Measurements from ENCODE around the gene ZNF677. TPM values are rescaled to one million over a fixed set of nuclear protein-coding genes. Genes with fewer than 3 reads are reported as not detected.
A peak's percentile ranks its signal among the peaks of the same experiment; 100 is the strongest.
"Not testable (repeated sequence)": the region's sequence is repeated elsewhere in the genome, so short reads cannot be mapped to it uniquely, and the experiment has no call there.

ZNF677 gene
- 15.5 and 16.5 TPM in 2 replicates for total RNA-seq

DNA sequence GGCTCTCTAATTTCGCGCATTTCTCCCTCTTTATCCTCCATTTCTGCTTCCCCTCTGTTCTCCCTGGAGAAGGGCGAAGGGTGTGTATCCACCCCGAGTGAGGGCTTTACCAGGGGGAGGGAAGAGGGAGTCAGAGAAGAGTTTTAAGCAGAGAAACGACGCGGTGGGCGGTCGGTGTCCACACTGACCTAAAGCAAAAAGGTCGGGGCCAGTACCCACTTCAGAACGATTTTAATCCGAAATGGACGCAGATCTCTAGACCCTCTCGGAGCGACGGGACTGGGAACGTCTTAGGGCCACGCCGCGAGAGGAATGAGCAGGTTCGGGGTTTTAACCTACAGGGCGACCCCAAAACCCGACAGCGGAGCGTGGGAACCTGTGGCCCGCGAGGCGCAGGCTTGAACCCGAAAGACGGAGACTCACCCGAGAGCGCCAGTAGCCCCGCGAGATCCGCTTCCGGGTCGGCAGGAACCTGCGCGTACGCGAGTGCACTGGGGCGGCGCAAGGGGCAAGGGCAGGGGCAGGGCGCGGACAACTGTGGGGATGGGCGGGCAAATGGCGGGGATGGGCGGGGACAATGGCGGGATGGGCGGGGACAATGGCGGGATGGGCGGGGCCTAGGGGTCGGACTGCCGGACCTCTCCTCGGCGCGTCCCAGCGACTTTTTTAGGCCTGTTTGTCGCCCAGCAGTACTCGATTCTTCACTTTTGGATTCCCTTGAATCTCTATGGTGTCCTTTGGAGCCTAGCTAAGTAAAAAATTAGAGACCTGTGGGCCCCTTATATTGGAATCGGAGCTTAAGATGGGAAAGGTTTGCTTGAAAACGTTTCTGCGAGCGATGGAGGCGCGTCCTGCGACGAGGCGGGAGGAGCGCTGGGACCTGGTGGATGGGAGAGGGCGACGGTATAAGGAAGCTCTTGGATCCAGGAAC lies at the start of gene ZNF677:
Gene ZNF677 (minus strand): TSS at position 463 of the 931 bp plus-strand sequence. CDS start 3,323 bp downstream, outside the sequence.
- DNase-seq (ENCODE audit: low read depth in 2 of 2): peak; percentile 90 to 92

DNA sequence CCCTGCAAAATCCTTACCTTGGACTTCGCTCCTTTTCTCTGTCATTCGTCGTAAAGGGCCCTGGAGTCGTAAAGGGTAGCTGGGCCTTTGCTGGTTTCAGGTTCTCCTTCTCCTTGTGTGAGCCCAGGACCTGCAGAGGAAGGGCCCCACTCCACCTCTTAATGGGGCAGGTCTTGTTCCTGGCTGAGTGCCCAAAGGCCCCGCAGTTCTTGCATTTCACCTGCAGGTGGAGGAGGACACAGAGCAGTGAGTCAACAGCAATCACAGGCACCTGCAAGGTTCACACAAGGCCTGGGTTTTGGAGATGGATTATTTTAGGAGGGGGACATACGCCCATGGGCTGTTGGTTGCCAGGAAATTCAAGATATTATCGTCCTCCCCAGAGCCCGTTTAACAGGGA lies 46.7 kb upstream of the ZNF677 start:
- DNase-seq (ENCODE audit: low read depth in 2 of 2): not testable (repeated sequence)

DNA sequence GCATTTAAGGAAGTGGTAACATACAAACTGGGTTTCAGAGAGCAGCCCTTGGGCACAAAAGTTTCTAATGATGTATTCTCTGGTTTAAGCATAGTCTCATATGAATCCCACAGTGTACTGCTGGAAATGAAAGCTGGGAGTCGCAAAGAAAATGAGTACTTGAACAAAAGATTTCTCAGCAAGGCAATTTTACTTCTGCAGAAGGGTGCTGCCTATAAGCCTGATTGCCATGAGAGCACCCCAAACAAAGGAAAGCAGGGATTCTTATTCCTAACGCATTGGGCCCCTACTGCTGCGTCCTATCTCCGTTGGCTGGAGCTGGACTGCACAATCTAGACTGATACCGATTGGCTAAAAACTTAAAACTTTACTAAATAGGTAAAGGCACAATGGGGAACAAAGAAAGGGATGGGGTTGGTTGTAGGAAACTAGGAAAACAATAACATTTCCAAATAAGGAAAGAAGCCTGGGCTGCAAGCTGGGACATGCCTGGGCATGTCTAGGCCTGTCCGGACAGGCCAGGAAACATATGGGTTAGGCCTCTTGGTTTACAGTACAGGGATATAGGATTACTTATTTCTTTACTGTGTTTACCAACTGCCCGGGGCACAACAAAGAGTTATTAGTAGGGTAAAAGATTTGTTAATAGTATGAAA lies 40.2 kb upstream of the ZNF677 start:
- DNase-seq (ENCODE audit: low read depth in 2 of 2): no peak

DNA sequence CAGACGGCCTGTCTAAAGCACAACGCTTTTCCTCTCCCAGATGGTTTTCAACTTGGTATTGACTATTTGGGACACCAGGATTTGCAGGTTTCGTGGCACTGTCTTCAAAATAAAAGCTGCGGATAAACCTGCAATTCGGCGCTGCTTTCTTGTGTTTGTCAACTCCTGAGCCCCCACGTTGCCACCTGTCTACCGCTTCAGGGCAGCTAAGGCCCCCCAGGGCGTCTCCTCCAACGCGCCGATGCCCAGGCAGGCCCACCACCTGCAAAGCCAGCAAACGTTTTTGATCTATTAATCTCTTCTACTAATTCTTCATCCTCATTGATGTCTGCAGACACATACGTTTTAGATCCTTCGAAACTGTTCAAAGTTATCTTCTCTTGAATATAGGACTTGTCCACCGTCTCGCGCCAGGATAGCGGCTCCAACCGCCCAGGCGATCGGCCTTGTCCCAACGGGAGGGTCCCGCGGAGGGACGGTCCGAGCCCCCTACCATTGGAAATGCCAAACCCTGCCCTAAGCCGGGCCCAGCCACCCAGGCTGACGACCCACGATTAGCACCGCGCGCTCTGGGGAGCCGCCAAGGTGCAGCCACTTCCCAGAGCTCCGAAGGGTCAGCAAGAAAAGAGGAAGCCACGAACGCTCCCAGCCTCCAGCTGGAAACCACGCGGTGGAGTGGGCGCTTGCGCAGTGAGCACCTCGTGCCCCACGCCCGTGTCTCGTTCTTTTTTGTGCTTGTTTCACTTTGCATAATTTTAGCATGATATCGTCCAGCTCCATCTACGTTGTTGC lies 36.3 kb upstream of the ZNF677 start:
- DNase-seq (ENCODE audit: low read depth in 2 of 2): no peak

DNA sequence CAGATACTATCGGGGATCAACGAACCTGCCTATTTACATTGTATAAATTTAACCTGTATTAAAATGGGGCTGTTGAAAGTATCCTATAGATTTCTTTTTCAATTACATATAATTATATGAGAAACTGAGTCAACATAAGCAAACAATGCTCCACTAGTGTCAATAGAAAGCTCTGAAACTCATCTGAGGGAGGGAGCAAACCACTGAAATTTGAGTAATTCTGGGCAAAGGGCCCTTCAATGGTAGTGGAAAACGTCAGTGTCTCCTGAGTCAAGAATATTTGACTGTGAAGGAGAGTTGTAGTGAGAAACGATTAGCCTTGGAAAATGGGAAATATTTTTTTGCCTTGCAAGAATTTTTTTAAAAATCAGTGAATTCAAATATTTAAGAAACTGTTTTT lies 30.4 kb upstream of the ZNF677 start:
- DNase-seq (ENCODE audit: low read depth in 2 of 2): no peak

- DNase-seq (ENCODE audit: low read depth in 2 of 2): not testable (repeated sequence)
Measured at GRCh38 chr19:53281947-53282346, 27.3 kb upstream of the ZNF677 start.

DNA sequence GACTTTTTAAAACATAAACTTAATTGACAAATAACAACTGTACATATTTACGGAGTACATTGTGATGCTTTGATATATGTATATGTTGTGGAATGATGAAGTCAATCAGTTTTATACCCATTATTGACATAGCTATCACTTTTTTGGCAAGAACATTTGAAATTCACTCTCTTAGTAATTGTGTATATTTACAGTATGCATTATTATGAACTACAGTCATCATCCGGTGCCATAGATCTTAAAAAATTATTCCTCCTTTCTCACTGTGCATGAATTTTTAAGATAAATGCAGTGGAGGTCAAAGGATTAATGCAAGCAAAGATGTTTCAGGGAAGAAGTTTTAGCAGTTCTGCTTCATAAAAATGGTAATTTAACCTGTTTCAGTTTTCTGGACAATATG lies 20.8 kb upstream of the ZNF677 start:
- DNase-seq (ENCODE audit: low read depth in 2 of 2): no peak

GRCh38 chr19:53272044-53272443 lies 17.4 kb upstream of the ZNF677 start:
- DNase-seq (ENCODE audit: low read depth in 2 of 2): no peak

GRCh38 chr19:53269861-53270260 lies 15.2 kb upstream of the ZNF677 start:
- not testable (repeated sequence) for DNase-seq (ENCODE audit: low read depth in 2 of 2)

GRCh38 chr19:53267623-53268022 lies 12.9 kb upstream of the ZNF677 start, which contains the start of gene VN1R4:
Gene VN1R4 (minus strand): TSS chr19:53267723. CDS start chr19:53267665, 58 bp downstream.
- not testable (repeated sequence) for DNase-seq (ENCODE audit: low read depth in 2 of 2)

DNA sequence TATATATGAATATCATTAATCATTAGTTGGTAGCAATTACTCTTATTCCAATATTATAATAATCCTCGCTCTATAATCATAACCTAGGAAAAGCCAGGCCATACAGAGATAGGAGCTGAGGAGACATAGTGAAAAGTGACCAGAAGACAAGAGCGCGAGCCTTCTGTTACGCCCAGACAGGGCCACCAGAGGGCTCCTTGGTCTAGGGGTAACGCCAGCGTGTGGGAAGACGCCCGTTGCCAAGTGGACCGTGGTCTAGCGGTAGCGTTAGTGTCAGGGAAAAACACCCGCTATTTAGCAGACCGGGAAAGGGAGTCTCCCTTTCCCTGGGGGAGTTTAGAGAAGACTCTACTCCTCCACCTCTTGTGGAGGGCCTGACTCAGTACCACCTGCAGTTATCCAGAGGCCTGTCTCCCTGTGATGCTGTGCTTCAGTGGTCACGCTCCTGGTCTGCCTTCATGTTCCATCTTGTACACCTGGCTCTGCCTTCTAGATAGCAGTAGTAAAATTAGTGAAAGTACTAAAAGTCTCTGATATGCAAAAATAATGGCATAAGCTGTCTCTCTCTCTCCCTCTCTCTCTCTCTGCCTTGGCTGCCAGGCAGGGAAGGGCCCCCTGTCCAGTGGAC lies 3.2 kb upstream of the ZNF677 start, which contains the start of gene VN1R2:
Gene VN1R2 (plus strand): TSS at position 578 of the 628 bp plus-strand sequence. CDS start 84 bp downstream, outside the sequence.
- DNase-seq (ENCODE audit: low read depth in 2 of 2): not testable (repeated sequence)

- DNase-seq (ENCODE audit: low read depth in 2 of 2): no peak
Measured at GRCh38 chr19:53246498-53246897, 8.2 kb downstream of the ZNF677 start.

DNA sequence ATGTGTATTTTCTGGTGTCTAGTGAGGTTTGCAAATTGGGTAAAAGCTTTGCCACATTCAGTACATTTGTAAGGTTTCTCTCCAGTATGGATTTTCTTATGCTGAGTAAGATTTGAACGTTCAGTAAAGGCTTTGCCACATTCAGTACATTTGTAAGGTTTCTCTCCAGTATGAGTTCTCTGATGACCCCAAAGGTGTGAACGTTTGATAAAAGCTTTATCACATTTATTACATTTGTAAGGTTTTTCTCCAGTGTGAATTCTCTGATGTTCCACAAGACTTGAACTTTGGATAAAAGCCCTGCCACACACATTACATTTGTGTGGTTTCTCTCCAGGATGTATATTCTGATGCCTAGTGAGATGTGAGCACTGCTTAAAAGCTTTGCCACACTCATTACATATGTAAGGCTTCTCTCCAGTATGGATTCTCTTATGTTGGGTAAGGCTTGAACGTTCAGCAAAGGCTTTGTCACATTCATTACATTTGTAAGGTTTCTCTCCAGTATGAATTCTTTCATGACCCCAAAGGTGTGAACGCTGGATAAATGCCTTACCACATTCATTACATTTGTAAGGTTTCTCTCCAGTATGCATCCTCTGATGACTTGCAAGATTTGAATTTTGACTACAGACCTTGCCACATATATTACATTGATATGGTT lies 17.4 kb downstream of the ZNF677 start:
- DNase-seq (ENCODE audit: low read depth in 2 of 2): no peak

DNA sequence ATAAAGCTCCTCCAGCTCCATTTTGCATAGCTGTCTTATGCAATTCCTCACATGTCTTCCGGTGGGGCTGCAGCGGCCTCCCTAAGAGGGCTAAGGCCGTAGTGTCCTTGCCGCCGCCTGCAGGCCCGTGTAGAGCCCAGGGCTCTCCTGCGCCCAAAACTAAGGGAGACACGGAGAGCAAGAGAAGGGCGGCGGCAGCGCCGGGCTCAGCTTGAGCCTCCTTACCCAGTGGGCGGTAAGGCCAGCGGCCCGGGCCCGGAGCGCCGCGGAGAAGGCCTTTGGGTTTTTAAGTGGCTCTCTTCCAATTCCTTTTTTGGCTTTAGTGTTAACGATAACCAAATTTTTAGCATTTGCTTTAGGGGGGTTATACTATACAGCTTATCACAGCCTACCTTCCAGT lies 30.1 kb downstream of the ZNF677 start:
- DNase-seq (ENCODE audit: low read depth in 2 of 2): no peak

GRCh38 chr19:53222716-53223115 lies 32.0 kb downstream of the ZNF677 start:
- DNase-seq (ENCODE audit: low read depth in 2 of 2): not testable (repeated sequence)

DNA sequence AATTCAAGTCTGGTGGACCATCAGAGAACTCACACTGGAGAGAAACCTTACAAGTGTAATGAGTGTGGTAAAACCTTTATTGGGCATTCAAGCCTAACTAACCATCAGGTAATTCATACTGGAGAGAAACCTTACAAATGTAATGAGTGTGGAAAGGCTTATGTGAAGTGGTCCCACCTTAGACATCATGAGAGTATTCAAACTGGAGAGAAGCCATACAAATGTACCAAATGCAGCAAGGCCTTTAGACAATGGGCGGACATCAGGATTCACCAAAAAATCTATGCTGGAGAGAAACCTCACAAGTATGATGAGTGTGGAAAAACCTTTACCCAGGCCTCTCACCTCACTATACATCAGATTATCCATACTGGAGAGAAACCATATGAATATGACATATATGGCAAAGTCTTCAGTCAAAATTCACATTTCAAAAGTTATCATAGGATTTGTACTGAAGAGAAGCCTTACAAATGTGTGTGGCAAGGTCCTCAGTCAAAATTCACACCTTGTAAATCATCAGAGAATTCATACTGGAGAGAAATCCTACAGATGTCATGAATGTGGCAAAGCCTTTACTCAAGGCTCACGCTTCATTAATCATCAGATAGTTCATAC lies 41.9 kb downstream of the ZNF677 start:
- no peak for DNase-seq (ENCODE audit: low read depth in 2 of 2)

DNA sequence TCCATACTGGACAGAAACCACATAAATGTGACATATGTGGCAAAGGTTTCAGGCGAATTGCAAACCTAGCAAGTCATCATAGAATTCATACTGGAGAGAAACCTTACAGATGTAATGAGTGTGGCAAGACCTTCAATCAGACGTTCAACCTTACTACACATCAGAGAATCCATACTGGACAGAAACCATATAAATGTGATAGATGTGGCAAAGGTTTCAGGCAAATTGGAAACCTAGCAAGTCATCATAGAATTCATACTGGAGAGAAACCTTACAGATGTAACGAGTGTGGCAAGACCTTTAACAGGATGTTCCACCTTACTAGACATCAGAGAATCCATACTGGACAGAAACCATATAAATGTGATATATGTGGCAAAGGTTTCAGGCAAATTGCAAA lies 43.1 kb downstream of the ZNF677 start:
- DNase-seq (ENCODE audit: low read depth in 2 of 2): not testable (repeated sequence)

- peak; percentile 95 for DNase-seq (ENCODE audit: low read depth in 2 of 2)
Measured at GRCh38 chr19:53196777-53197396, 57.8 kb downstream of the ZNF677 start.

GRCh38 chr19:53195265-53195903 lies 59.3 kb downstream of the ZNF677 start:
- DNase-seq (ENCODE audit: low read depth in 2 of 2): peak; percentile 89
